Colonic mucosa (tissue), 4 donors: ENCODE measurements around the gene SMIM32. TPM values are rescaled to one million over a fixed set of nuclear protein-coding genes. Genes with fewer than 3 reads are reported as not detected.

Source experiments
- DNase-seq: peaks from one replicate; pipeline ENCODE4 v3.0.0-alpha.2; 2020
- H3K27ac ChIP-seq: fragments of 200-600 bp; one replicate; pipeline ENCODE4 v1.8.0; 2021
- H3K27me3 ChIP-seq: fragments of 200-600 bp; one replicate; pipeline ENCODE4 v1.8.0; 2021
- H3K36me3 ChIP-seq: fragments of 200-600 bp; one replicate; pipeline ENCODE4 v1.8.0; 2021
- H3K4me1 ChIP-seq: fragments of 200-600 bp; one replicate; pipeline ENCODE4 v1.8.0; 2021; ENCODE audit warnings: mild to moderate bottlenecking
- H3K4me3 ChIP-seq: fragments of 200-600 bp; one replicate; pipeline ENCODE4 v1.8.0; 2021
- H3K9ac ChIP-seq, 2 donors: one replicate each; pipeline ENCODE4 v1.7.0; 2013; ENCODE audit warnings: control low read depth in 2 of 2, low read depth in 2 of 2, low read length in 2 of 2
- H3K9me3 ChIP-seq: fragments of 200-600 bp; one replicate; pipeline ENCODE4 v1.8.0; 2021
- intact Hi-C: fragments of 100-400 bp; cut with DNase I; formaldehyde crosslinking; loops from one replicate; pipeline ENCODE4 v1.14.1; 2022
- total RNA-seq, 2 donors: library from RNA; stranded (reverse); fragmentation: NEBNext Ultra II Directional in 1 of 2; extraction: Animal tissue kit (Norgen Biotek cat#: 25700) in 1 of 2; gene quantifications; one replicate each; pipeline ENCODE4 v1.2.1, GENCODE V29; 2021
- TF ChIP-seq, protein P1 (sequence below): fragments of 200-600 bp; IDR thresholded peaks from one replicate; pipeline ENCODE4 v1.8.0; 2022; ENCODE audit warnings: antibody characterized with exemption, mild to moderate bottlenecking
- donor health status: healthy.
- donor health status: DM: no; HTN: no; CAD: no.
- donor health status: DM: no; HTN: no; CAD: no.

SMIM32 gene
- total RNA-seq, 2 donors from 2014 or later: 18.9 to 20.2 TPM

DNA sequence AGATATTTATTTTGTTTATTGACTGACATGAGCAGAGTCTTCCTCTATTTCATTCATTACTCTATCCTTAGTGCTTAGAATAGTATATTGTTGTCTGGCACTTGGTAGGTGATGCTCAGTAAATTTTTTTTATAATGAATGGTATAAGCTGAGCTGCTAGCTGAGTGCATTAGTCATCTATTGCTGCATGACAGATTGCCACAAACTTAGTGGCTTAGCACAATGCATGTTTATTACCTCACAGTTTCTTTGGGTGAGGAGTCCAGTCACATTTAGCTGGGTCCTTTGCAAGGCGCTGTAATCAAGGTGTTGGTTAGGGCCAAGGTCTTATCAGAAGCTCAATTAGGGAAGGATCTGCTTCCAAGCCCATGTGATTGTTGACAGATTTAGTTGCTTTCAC is 37.2 kb downstream of the SMIM32 start:
- no peak overlapping the region for H3K27ac ChIP-seq
- DNase-seq: no peak
- no peaks in the 10 kb centered on the region for H3K27me3 ChIP-seq
- no peaks in the 10 kb centered on the region for H3K9me3 ChIP-seq
- TF ChIP-seq, protein P1, sequence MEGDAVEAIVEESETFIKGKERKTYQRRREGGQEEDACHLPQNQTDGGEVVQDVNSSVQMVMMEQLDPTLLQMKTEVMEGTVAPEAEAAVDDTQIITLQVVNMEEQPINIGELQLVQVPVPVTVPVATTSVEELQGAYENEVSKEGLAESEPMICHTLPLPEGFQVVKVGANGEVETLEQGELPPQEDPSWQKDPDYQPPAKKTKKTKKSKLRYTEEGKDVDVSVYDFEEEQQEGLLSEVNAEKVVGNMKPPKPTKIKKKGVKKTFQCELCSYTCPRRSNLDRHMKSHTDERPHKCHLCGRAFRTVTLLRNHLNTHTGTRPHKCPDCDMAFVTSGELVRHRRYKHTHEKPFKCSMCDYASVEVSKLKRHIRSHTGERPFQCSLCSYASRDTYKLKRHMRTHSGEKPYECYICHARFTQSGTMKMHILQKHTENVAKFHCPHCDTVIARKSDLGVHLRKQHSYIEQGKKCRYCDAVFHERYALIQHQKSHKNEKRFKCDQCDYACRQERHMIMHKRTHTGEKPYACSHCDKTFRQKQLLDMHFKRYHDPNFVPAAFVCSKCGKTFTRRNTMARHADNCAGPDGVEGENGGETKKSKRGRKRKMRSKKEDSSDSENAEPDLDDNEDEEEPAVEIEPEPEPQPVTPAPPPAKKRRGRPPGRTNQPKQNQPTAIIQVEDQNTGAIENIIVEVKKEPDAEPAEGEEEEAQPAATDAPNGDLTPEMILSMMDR: no peak
- H3K9ac ChIP-seq: no peak overlapping the region
- H3K36me3 ChIP-seq: no peaks in the 10 kb centered on the region
- intact Hi-C loops: no loop called here
- H3K4me1 ChIP-seq: no peaks in the 10 kb centered on the region
- no peak overlapping the region for H3K4me3 ChIP-seq

DNA sequence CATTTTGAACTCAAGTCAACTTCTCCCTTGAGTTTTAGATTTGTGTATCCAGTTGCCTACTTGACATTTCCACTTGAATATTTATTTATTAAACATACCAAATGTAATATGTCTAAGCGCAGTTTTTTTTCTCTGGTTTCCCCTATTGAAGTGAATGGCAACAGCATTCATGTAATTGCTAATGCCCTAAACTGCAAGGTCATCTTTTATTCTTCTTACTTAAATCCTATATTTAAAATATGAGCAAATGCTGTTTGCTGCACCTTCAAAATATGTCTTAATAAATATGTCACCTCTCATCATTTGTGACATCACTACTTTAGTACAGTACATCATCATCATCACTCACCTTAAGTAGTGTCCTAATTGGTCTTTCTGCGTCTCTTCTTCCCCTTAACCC is 37.9 kb downstream of the SMIM32 start:
- DNase-seq: no peak
- Histone ChIP-seq H3K27ac (no peak overlapping the region), H3K9me3 (no peaks in the 10 kb centered on the region), H3K36me3 (no peaks in the 10 kb centered on the region), H3K4me3 (no peak overlapping the region), H3K27me3 (no peaks in the 10 kb centered on the region), H3K4me1 (no peaks in the 10 kb centered on the region), H3K9ac (no peak overlapping the region)
- TF ChIP-seq, protein P1: no peak
- intact Hi-C loops: no loop called here

DNA sequence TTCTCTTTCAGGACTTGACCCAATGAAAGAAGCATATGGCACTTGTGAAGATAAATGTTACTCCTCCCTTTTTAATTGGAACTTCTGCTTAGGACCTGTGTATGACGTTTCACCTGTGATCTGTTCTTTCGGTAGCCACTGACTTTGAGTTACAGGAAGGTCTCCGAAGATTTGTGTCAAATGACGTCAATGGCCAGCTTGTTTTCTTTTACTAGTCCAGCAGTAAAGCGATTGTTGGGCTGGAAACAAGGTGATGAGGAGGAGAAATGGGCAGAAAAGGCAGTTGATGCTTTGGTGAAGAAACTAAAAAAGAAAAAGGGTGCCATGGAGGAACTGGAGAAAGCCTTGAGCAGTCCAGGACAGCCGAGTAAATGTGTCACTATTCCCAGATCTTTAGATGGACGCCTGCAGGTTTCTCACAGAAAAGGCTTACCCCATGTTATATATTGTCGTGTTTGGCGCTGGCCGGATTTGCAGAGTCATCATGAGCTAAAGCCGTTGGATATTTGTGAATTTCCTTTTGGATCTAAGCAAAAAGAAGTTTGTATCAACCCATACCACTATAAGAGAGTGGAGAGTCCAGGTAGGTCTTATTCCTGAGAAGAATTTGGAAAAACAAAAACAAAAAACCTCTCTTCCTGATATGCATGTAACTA is 39.3 kb downstream of the SMIM32 start:
- H3K36me3 ChIP-seq: no peaks in the 10 kb centered on the region
- intact Hi-C loops: no loop called here
- no peak overlapping the region for H3K9ac ChIP-seq
- TF ChIP-seq, protein P1: no peak
- H3K27me3 ChIP-seq: no peaks in the 10 kb centered on the region
- DNase-seq: no peak
- no peak overlapping the region for H3K4me3 ChIP-seq
- H3K4me1 ChIP-seq: no peaks in the 10 kb centered on the region
- H3K27ac ChIP-seq: no peak overlapping the region
- no peaks in the 10 kb centered on the region for H3K9me3 ChIP-seq

DNA sequence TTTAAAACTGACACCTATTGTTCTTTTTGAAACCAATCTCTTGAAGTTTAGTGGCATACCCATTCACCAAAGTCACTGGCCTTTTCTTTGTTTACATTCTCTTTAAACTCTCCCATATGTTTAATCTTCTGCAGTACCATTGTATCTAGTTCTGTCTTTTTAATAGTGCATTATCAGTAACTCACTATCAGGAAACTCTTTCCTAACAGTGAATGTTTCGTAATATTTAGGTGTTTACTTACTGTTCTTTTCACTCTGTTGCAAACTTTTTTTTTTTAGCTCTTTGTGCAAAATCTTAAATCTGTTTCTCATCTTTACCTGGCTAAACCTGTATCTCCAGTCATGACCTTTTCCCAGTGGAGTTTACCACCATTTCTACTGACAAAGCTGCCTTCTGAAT is 43.1 kb downstream of the SMIM32 start:
- Histone ChIP-seq H3K27me3 (no peaks in the 10 kb centered on the region), H3K4me1 (no peaks in the 10 kb centered on the region), H3K9me3 (no peaks in the 10 kb centered on the region), H3K4me3 (no peak overlapping the region), H3K9ac (no peak overlapping the region), H3K27ac (no peak overlapping the region), H3K36me3 (no peaks in the 10 kb centered on the region)
- no peak for DNase-seq
- intact Hi-C loops: no loop called here
- TF ChIP-seq, protein P1: no peak

DNA sequence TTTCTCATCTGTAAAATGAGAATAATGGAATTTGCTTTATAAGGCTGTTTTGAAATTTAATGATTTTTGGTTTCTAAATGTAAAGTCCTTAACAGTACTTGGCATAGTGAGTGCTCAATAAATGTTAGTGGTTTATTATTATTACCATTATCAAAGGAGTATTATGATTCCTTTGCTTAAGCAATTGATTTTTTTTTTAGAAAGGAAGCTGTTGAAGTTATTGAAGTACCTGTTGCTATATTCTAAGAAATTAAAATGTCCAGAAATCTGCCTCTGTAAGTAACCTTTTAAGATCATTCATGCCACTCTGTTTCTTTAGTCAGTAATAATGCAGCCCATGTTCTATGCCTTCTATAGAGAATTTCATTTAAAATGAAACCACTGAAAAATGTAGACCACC is 45.3 kb downstream of the SMIM32 start:
- Histone ChIP-seq H3K4me1 (peaks cover 4% of the 10 kb centered on the region), H3K36me3 (no peaks in the 10 kb centered on the region), H3K4me3 (no peak overlapping the region)

More for the DNA sequence above, 45.3 kb downstream of the SMIM32 start:
- no peaks in the 10 kb centered on the region for H3K27me3 ChIP-seq
- intact Hi-C loops: no loop called here
- H3K9ac ChIP-seq: no peak overlapping the region
- no peak overlapping the region for H3K27ac ChIP-seq
- no peaks in the 10 kb centered on the region for H3K9me3 ChIP-seq
- TF ChIP-seq, protein P1: no peak
- DNase-seq: no peak
